ENCODE results near the gene POLR2L. TPM values are rescaled to one million over a fixed set of nuclear protein-coding genes. Genes with fewer than 3 reads are reported as not detected.

Gene POLR2L
- total RNA-seq, 1 donor from 2014 or later: 53.8 TPM

GRCh38 chr11:866481-866880 lies 24.2 kb upstream of the POLR2L start:
- peaks cover 0 to 12% of the 10 kb centered on the region in 2 donors for H3K36me3 ChIP-seq
- no peak overlapping the region for H3K27ac ChIP-seq
- DNase-seq (ENCODE audit: extremely low spot score in 2 of 2): no peak
- no peak for TF ChIP-seq CTCF (IDR thresholded peaks at IDR 0.05)
- no peak for TF ChIP-seq POLR2AphosphoS5 (IDR thresholded peaks at IDR 0.05; ENCODE audit: insufficient read depth in 1 of 2, low read depth in 1 of 2)
- no peak for TF ChIP-seq POLR2A (IDR thresholded peaks at IDR 0.05)
- H3K4me1 ChIP-seq: peaks cover 12% of the 10 kb centered on the region
- H3K27me3 ChIP-seq: no peaks in the 10 kb centered on the region
- H3K4me3 ChIP-seq: no peak overlapping the region
- H3K9me3 ChIP-seq: no peaks in the 10 kb centered on the region
- intact Hi-C loops (cut with DNase I): no loop called here

- H3K4me3 ChIP-seq: no peak overlapping the region
- H3K27ac ChIP-seq: no peak overlapping the region
- TF ChIP-seq CTCF (IDR thresholded peaks at IDR 0.05) (no peak), POLR2A (IDR thresholded peaks at IDR 0.05) (no peak), POLR2AphosphoS5 (IDR thresholded peaks at IDR 0.05; ENCODE audit: insufficient read depth in 1 of 2, low read depth in 1 of 2) (no peak)
- H3K9me3 ChIP-seq: no peaks in the 10 kb centered on the region
- no peak for DNase-seq (ENCODE audit: extremely low spot score in 2 of 2)
- peaks cover 12% of the 10 kb centered on the region for H3K4me1 ChIP-seq
- intact Hi-C loops (cut with DNase I): no loop called here
- peaks cover 0 to 12% of the 10 kb centered on the region in 2 donors for H3K36me3 ChIP-seq
- H3K27me3 ChIP-seq: no peaks in the 10 kb centered on the region
Measured at GRCh38 chr11:865462-866430, 23.4 kb upstream of the POLR2L start.

GRCh38 chr11:864898-865297 lies 22.6 kb upstream of the POLR2L start:
- peaks cover 0 to 12% of the 10 kb centered on the region in 2 donors for H3K36me3 ChIP-seq
- no peak for TF ChIP-seq POLR2A (IDR thresholded peaks at IDR 0.05)
- TF ChIP-seq CTCF (IDR thresholded peaks at IDR 0.05): no peak
- TF ChIP-seq POLR2AphosphoS5 (IDR thresholded peaks at IDR 0.05; ENCODE audit: insufficient read depth in 1 of 2, low read depth in 1 of 2): no peak
- no peak for DNase-seq (ENCODE audit: extremely low spot score in 2 of 2)

GRCh38 chr11:863910-864827 lies 21.8 kb upstream of the POLR2L start:
- no peaks in the 10 kb centered on the region for H3K27me3 ChIP-seq
- peaks cover 24% of the 10 kb centered on the region for H3K4me1 ChIP-seq
- H3K27ac ChIP-seq: no peak overlapping the region
- no peak for DNase-seq (ENCODE audit: extremely low spot score in 2 of 2)
- intact Hi-C loops (cut with DNase I): no loop called here
- TF ChIP-seq POLR2AphosphoS5 (IDR thresholded peaks at IDR 0.05; ENCODE audit: insufficient read depth in 1 of 2, low read depth in 1 of 2) (no peak), CTCF (IDR thresholded peaks at IDR 0.05) (no peak), POLR2A (IDR thresholded peaks at IDR 0.05) (no peak)
- no peaks in the 10 kb centered on the region for H3K9me3 ChIP-seq
- H3K4me3 ChIP-seq: no peak overlapping the region
- peaks cover 0 to 12% of the 10 kb centered on the region in 2 donors for H3K36me3 ChIP-seq

More at GRCh38 chr11:864898-865297, 22.6 kb upstream of the POLR2L start:
- Histone ChIP-seq H3K9me3 (no peaks in the 10 kb centered on the region), H3K4me1 (peaks cover 17% of the 10 kb centered on the region), H3K27me3 (no peaks in the 10 kb centered on the region), H3K27ac (no peak overlapping the region), H3K4me3 (no peak overlapping the region)
- intact Hi-C loops (cut with DNase I): no loop called here
